ENCODE measurements around the gene ADARB2.

DNA sequence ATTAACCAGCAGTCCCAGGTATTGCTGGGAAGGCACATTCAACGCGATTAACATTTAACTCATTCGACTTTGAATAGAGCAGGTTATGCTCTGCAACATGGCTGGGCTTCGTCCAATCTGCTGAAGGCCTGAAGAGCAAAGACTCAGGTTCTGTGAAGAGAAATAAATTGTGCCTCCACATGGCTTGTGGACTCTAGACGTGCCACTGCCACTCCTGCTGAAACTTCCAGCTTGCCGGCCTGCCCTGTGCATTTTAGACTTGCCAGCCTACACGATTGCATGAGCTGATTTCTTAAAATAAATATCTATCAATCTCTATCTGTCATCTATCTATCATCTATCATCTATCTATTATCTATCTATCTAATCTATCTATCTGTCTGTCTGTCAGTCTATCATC lies 543.2 kb downstream of the ADARB2 start:
- TF ChIP-seq, protein P1, sequence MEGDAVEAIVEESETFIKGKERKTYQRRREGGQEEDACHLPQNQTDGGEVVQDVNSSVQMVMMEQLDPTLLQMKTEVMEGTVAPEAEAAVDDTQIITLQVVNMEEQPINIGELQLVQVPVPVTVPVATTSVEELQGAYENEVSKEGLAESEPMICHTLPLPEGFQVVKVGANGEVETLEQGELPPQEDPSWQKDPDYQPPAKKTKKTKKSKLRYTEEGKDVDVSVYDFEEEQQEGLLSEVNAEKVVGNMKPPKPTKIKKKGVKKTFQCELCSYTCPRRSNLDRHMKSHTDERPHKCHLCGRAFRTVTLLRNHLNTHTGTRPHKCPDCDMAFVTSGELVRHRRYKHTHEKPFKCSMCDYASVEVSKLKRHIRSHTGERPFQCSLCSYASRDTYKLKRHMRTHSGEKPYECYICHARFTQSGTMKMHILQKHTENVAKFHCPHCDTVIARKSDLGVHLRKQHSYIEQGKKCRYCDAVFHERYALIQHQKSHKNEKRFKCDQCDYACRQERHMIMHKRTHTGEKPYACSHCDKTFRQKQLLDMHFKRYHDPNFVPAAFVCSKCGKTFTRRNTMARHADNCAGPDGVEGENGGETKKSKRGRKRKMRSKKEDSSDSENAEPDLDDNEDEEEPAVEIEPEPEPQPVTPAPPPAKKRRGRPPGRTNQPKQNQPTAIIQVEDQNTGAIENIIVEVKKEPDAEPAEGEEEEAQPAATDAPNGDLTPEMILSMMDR (IDR thresholded peaks at IDR 0.05): no peak
- TF ChIP-seq POLR2A (IDR thresholded peaks at IDR 0.05; ENCODE audit: low read depth) (no peak), POLR2AphosphoS5 (IDR thresholded peaks at IDR 0.05) (no peak), EP300 (IDR thresholded peaks at IDR 0.05) (no peak)

Measured in esophagus muscularis mucosa (tissue), 4 donors.